LNCAP (cell line): ENCODE results near the gene CDK16.
A peak's percentile ranks its signal among the peaks of the same experiment; 100 is the strongest.

Experiments used
- CTCF ChIP-seq: fragments of 450-650 bp; IDR thresholded peaks from 2 replicates; pipeline ENCODE4 v1.5.1; 2017; ENCODE audit warnings: mild to moderate bottlenecking

The CDK16 gene

GRCh38 chrX:47197526-47197925, 21.0 kb upstream of the CDK16 start:
- no peak for TF ChIP-seq CTCF

GRCh38 chrX:47198026-47198686, 20.3 kb upstream of the CDK16 start:
- TF ChIP-seq CTCF, result no peak

- no peak for TF ChIP-seq CTCF
Measured at GRCh38 chrX:47198687-47199080, 19.8 kb upstream of the CDK16 start.

GRCh38 chrX:47199286-47199685, 19.2 kb upstream of the CDK16 start:
- TF ChIP-seq CTCF, result no peak

GRCh38 chrX:47200385-47201150, 17.9 kb upstream of the CDK16 start:
- peak; percentile 41; the same call in 1 of the 2 replicates for TF ChIP-seq CTCF

- no peak for TF ChIP-seq CTCF
Measured at GRCh38 chrX:47201345-47201944, 17.0 kb upstream of the CDK16 start.

- TF ChIP-seq CTCF, result no peak
Measured at GRCh38 chrX:47202316-47202715, 16.2 kb upstream of the CDK16 start.
